GM18498 (cell line): ENCODE measurements around the gene DTNBP1.

Experiments used
- ATAC-seq: cut with Tn5 transposase; IDR thresholded peaks from one replicate; pipeline ENCODE4 v1.9.1; 2021; ENCODE audit warnings: mild to moderate bottlenecking, moderate library complexity; ENCODE audit not compliant: unreplicated experiment

Gene DTNBP1

DNA sequence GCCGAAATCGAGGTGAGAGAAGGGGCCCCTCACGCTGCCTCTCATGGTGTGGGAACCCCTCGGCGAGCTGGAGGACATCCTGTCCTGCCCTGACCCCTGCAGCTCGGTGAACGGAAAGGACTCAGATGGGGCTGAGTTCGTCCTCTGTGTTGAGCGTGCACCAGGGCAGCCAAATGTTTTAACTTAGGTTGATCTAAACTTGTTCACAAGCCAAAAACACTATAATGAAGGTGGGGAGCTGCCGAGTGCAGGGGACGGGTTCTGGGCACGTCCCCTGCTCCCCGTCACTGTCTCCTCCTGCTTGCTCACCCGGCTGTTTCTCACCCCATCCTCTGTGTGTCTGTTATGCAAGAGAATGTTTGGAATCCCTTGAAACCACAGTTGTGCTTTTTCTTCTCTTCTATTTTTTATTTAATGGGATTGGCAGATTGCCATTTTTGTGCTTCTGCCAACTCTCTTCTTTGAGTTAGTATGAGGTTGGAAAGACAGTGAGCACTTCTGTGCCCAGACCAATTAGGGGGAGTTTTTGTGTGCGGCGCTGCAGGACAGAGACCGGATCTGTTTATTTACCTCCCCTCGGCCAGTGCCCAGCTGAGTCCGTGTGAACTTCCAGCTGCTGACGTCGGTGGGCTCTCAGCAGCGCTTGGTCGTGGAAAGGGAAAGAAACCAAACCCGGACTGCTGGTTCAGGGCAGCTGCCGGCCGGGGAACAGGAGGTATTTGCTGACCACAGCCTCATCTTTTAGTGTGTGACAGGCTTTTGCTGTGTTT is 158.1 kb downstream of the DTNBP1 start:
- ATAC-seq, result no peak

DNA sequence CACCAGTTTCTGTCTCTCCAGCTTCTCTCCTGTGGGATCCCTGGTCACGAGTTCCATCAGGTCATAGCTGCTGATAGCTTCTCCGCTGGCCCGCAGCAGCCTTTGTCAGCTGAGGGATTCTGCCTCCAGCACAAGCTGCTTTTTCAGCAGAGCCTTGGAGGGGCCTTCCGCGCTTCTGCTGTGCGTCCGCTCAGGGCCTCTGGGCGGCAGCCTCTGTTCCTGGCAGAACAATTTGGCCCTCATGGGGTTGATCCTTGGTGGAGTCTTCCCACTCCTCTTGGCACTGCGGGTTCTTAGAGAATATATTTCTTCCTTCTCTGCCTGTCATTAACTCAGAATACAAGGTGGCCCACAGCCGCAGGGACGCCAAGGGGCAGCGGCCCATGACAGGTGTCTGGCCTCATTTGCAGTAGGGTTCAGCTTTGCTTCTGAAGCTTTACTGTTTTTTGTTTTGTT is 158.8 kb downstream of the DTNBP1 start:
- no peak for ATAC-seq

DNA sequence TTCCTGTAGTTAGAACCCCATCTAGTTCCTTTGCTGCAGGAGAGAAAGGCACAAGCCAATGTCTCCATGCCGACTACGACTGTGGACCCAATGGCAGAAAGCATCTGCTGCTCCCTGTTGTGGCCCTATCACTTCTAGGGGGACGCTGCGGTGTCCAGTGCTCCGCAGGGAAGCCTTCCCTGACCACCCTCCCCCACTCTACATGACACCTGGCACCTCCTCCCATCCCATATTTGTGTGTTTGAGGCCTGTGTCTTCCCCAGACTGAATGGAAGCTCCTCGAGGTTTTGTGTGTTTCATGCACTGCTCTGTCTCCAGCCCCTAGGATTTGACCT is 159.5 kb downstream of the DTNBP1 start:
- ATAC-seq, result no peak

DNA sequence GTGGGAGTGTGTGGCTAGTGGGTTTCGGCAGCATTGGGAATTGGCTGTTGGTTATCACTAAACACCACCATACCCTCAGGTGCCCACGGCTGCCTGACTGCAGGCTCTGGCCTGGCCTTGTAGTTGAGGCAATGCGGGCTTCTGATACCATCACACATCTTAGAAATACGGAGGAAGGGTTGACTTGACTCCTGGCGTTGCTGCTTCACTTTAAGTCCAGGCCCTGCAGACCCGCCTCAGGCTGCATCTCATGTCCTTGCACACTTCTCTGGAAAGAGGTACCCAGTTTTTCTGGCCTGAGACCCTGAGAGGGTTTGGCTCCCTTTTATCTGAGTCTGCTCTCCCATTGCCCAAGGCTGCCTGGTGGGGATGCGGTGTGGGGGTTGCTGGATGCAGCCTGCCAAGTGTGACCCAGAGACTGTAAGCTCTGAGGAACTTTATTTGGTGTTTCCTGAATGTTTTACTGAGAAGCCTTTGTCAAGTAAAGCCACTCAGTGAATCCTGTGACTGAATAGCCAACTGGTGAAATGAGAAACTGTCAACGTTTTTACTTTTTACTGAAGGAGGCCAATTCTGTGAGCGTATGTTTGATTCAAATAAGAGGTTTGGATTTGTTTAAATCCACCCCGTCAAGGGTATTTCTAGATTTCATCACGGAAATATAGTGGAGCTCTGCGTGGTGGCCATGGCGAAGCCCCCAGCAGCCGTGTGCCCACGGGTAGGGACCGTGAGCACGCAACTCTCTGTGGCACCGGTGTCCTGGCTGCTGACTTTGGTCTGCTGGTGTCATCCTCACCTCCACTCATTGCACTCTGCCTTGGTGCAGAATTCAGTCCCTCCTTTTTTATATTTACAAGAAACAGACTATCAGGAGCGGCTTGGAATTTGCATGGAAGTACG is 160.1 kb downstream of the DTNBP1 start:
- no peak for ATAC-seq

DNA sequence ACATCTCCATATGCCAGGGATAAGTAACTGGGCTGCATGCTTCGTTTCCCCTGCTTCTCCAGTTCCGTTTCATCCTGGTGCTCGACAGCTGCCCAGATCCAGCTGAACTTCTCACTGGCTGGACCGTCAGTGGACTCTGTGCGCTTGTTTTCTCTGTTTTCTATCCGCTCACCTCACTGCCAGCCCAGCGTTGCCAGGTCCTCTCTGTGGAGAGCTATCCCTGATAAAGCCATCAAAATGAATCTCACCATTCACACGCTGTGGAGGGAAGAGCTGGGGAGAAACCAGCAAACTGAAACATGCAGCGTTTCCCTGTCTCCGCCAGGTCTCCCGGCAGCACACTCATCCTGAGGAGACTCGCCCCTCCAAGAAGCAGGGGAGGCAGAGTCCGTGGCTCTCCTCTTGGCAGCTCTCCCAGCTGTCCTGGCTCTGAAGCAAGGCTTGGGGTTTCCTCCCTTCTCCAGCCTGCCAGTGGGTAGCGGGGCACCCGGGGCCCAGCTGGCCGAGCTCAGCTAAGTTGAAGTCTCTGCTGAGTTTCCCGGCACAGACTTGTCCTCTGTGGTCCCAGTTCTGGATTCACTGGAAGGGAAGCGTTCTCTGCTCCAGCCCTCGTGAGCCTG is 160.9 kb downstream of the DTNBP1 start:
- no peak for ATAC-seq

DNA sequence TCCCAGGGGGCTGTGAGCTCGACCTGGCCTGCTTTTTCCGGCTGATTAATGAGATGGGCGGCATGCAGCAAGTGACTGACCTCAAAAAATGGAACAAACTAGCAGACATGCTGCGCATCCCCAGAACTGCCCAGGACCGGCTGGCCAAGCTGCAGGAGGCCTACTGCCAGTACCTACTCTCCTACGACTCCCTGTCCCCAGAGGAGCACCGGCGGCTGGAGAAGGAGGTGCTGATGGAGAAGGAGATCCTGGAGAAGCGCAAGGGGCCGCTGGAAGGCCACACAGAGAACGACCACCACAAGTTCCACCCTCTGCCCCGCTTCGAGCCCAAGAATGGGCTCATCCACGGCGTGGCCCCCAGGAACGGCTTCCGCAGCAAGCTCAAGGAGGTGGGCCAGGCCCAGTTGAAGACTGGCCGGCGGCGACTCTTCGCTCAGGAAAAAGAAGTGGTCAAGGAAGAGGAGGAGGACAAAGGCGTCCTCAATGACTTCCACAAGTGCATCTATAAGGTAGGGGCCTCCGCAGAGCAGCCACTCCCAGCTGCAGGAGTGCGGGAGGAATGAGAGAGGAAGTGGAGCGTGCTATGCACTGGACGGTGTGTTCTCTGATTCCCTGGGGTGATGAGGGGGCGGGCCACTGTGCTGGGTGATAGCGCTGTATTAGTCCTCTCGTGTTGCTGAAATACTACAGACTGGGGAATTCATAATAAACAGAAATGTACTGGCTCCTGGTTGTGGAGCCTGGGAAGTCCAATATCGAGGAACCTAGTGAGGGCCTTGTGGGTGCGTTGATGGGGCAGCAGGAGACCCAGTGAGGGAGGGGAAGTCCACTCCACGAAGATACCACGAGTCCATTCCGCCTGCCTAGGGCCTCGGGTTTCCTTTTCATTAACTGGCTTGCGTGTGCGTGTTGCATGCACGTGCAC is 161.7 kb downstream of the DTNBP1 start:
- no peak for ATAC-seq

DNA sequence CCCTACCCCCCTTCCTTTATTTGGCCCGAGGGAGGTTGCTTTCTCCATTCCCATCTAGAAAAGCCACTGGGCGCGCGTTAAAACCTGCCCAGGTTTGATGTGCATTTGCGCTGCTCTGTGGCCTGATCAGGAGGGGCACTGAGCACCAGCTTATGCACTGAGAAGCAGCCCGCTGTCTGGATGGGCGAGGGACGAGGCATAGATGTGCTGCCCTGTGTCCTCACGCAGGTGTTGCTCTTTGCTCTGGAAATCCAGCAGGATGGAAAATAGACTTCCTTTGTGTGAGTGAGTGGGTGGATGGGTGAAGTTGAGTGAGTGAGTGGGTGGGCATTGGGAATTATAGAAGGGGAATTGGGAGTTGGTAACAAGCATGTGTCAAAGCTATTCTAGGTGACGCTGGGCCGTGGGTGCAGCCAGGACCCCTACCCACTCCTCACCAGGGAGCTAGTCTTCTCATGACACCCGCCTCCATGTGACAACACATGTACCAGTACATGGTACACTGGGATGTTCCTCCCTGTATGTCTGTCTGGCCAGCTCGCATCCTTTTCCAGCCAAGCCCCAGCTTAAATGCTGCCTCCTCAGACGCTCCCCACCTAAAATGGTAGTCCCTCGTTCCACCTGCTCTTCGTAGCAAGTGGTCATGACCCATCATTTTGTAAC is 162.6 kb downstream of the DTNBP1 start:
- ATAC-seq, result no peak

DNA sequence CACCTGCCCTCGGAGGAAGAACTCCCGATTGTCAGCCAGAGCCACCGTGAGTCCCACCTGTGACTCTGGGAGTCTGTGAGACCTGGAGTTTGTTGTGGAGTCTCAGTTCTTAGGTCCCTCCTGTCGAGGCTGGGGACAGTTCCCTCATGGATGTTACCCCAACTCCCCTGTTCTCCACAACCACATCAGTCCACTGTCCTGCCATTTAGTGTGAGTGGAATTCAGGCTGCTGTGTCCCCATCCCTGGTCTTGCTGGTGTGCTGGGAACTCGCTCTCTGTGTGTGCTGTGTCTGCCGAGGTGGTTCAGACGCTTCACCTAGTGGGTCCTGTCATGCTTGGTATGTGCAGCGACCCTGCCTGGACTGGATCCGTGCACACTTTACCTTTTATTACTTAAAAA is 163.2 kb downstream of the DTNBP1 start:
- ATAC-seq, result no peak

DNA sequence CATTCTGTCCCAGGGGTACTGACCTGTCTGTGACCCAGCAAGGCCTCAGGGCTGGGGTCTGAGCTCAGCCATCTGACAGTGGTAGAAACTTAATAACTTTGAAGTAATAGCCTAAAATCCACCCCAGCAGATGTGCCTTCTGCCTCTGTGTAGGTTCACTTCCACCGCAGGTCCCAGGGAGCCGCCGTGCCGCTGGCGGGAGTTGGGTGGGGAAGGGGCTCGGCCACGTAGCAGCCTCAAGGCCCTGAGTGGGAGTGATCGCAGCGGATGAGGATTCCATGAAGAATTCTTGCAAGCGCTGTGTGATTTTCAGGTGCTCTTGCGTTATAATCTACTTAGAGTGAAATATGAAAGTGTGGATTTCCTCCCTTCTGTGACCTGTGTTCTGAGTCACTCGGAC is 163.7 kb downstream of the DTNBP1 start:
- ATAC-seq, result no peak

DNA sequence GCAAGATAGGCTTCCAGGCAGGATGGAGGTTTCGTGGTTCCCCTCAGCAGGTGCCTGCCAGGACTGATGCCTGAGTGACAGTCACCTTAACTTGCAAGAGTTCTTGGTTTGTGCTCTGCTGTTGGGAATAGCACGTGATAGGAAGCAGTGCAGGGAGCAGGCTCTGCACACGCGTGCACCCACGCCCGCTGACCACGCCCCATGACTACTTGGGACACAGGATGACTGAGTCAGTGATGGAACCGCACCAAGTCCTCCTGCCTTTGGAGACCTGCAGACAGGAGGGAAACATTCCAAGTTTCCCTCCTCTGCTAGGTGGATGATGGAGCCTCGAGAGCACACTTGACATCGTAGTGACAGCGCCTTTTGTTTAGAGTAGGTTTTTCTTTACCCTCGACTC is 164.2 kb downstream of the DTNBP1 start:
- ATAC-seq, result no peak

DNA sequence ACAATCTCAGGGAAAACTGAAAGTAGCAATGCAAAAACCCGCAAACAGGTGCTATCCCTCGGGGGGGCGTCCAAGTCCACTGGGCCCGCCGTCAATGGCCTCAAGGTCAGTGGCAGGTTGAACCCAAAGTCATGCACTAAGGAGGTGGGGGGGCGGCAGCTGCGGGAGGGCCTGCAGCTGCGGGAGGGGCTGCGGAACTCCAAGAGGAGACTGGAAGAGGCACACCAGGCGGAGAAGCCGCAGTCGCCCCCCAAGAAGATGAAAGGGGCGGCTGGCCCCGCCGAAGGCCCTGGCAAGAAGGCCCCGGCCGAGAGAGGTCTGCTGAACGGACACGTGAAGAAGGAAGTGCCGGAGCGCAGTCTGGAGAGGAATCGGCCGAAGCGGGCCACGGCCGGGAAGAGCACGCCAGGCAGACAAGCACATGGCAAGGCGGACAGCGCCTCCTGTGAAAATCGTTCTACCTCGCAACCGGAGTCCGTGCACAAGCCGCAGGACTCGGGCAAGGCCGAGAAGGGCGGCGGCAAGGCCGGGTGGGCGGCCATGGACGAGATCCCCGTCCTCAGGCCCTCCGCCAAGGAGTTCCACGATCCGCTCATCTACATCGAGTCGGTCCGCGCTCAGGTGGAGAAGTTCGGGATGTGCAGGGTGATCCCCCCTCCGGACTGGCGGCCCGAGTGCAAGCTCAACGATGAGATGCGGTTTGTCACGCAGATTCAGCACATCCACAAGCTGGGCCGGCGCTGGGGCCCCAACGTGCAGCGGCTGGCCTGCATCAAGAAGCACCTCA is 166.3 kb downstream of the DTNBP1 start:
- no peak for ATAC-seq

DNA sequence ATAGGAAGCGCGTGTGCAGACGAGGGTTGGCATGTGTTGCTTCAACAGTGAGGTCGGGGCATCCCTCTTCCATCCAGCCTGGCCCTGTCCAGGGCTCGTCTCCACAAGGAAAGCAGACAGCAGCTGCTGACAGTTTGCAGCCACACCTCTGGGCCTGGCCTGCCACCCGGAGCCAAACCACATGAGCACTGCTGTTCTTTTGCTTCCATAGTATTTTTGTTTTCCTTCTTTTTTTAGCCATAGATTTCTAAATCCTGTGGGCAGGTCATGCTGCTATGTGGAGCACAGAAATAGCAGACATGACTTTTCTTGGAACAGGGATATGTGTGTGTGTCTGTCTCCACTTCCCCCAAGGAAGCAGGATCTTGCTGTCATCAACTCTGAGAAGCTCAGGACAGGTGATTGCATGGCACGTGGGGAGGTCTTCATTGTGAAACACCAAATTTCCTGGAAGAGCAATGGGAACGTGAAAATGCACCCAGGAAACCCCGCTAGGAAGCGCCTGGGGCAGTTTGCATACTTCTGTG is 167.4 kb downstream of the DTNBP1 start:
- ATAC-seq, result no peak

DNA sequence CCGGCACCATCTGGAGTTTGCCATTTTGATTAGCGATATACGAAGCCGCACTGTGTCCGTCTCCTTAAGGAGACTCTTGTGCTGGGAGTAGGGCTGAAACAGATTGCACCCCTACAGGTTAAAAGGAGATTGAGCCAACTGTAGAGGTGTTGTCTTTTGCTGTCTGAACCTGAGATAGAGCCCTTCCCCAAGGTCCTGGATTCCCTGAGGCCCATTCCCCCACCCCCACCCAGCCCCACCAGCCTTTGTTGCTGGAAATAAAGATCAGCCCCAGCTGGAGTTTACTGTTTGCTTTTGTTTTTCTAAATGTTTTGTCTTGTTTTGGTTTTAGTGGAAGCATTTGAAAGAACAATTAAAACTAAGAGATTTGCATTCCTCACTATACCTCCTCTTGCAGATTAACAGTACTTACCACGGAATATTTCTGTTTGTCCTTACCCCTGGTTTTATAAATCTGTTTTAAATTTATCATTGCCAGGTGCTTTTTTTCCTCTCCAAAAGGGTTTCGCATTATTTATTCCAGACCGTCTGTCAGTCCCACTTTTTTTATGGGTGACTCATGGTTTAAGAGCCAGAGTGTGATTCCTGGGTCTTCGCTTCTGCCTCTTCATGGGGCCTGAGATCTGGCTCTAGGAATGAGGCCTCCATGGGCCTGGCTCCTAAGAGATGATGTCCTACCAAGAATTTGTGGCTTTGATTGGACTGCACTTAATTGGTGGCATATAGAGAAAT is 169.2 kb downstream of the DTNBP1 start:
- no peak for ATAC-seq

DNA sequence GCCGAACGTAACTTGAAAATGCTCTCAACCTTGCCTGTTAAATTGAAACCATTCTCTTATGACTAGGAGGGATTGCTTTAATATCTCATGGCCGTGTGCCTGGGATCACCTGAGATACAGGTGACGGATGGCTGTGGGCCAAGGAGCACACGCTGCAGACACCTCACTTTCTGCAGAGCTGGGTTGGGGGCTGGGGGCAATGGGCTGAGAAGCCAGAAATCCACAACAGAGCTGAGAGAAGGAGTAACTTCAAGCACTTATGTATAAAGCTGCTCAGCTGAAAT is 170.9 kb downstream of the DTNBP1 start:
- ATAC-seq, result no peak

DNA sequence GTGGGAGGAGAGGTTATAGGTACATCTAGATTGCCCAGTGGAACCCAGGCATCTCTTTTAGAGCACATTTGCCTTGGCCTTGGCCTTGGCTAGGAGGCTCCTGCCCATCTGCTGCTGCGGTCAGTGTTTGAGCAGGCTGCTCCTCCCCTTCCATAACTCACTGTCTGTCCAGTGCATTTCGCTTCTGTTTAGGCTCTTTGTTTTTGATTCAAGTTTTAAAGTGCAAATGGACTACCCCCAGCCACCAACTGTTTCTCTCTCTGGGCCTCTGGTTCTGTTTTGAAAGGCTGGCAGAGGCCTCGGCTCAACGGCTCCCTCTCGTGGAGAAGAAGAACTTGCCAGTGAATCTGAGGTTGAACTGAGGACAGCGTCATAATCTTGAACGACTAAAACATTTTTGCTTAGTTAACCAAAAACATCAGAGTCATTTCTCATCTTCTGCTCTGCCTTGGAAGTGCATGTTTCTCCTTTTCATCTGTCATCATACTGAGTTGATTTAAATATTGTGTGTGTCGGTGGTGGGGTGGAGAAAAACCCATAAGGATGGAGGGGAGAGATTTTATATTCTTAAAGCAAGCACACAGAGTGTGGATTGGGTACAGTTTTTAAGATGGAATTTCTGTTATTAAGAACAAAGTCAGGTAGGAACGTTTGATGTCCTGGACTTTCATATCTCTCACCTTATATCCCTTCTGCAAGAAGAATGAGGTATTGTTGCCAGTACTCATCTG is 171.4 kb downstream of the DTNBP1 start:
- ATAC-seq, result no peak

DNA sequence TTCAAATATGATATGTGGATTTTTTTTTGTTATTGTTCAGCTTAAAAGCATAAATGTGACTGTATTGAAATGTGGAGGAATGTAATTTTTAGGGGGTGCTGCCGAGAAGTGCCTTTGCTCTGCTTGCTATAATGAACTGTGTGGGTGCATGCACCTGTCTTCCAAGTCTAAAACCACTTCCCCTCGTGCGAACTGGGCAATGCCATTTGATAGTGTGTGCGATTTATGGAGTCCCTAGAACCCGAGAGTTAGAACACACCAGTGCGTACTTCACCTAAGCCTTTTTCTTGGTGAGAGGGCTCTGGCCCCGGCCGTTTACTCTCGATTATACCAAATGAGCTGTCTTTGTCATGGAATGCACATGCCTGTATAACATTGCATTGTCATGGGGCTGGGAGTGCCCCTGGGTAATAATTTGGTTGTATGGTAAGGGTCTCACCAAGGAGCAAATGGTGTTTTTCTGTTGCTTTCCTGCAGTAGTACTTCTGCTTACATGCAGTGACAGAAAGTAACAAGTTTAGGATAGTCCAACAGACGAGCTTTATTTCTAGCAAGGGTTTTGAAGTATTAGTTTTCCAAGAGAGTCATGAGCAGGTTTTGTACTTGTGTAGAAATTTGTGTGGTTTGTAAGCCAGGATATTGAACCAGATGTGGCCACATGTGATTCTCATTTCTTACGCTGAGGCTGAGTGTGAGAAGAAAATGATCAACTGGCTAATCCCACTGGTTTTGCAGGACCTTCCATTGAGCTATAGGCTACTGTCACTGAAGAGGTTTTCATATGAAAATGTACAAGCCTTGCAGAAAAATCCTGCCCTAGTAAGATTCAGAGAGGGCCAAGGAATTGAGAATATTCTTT is 172.4 kb downstream of the DTNBP1 start:
- no peak for ATAC-seq
